Bronchial epithelial cell (primary cell): ENCODE measurements around the gene ANTXR1. TPM values are rescaled to one million over a fixed set of nuclear protein-coding genes. Genes with fewer than 3 reads are reported as not detected.

Source experiments
- DNase-seq: peaks from one replicate; pipeline ENCODE4 v3.0.0-alpha.2; 2010; ENCODE audit warnings: low read depth
- FAIRE-seq: peaks from 2 replicates; lab custom pipeline; 2011; peaks lifted over from hg19 to GRCh38; lab: Jason Lieb, UNC
- H3K27me3 ChIP-seq: 2 replicates; pipeline ENCODE4 v1.5.1; 2011; ENCODE audit warnings: low read length; ENCODE audit not compliant: control insufficient read depth, insufficient read depth
- H3K36me3 ChIP-seq: 2 replicates; pipeline ENCODE4 v1.5.1; 2011; ENCODE audit warnings: low read length; ENCODE audit not compliant: control insufficient read depth, insufficient read depth
- H3K4me3 ChIP-seq: 2 replicates; pipeline ENCODE4 v1.5.1; 2011; ENCODE audit warnings: mild to moderate bottlenecking, low read depth, low read length, control low read depth
- CTCF ChIP-seq: IDR thresholded peaks from 2 replicates; pipeline ENCODE4 v1.5.1; 2011; ENCODE audit warnings: mild to moderate bottlenecking, moderate library complexity, low read length, control low read depth, inconsistent platforms; ENCODE audit not compliant: insufficient read depth, severe bottlenecking
- total RNA-seq: library from RNA; depleted of rRNA; stranded (reverse); fragments of >200 nt; gene quantifications from 2 replicates; pipeline ENCODE4 v1.2.1, GENCODE V29; 2014

Gene ANTXR1
- total RNA-seq, 1 donor from 2014 or later, result 3.7 TPM

GRCh38 chr2:69007169-69007568 lies 5.8 kb upstream of the ANTXR1 start:
- FAIRE-seq (no peak), DNase-seq (no peak)
- TF ChIP-seq CTCF, result no peak
- H3K36me3 ChIP-seq, result no peaks in the 10 kb centered on the region
- no peak overlapping the region for H3K4me3 ChIP-seq
- H3K27me3 ChIP-seq, result no peaks in the 10 kb centered on the region

- H3K27me3 ChIP-seq, result no peaks in the 10 kb centered on the region
- no peaks in the 10 kb centered on the region for H3K36me3 ChIP-seq
- TF ChIP-seq CTCF, result no peak
- FAIRE-seq (no peak), DNase-seq (no peak)
- no peak overlapping the region for H3K4me3 ChIP-seq
These were observed 5.4 kb upstream of the ANTXR1 start for GRCh38 chr2:69007603-69008002.

- DNase-seq, result no peak
- Histone ChIP-seq H3K36me3 (no peaks in the 10 kb centered on the region), H3K4me3 (no peak overlapping the region), H3K27me3 (no peaks in the 10 kb centered on the region)
- FAIRE-seq, result no peak
- TF ChIP-seq CTCF, result no peak
These were observed 2.4 kb upstream of the ANTXR1 start for GRCh38 chr2:69010437-69011194.

GRCh38 chr2:69011611-69012157 lies 1.3 kb upstream of the ANTXR1 start:
- FAIRE-seq (no peak), DNase-seq (no peak)
- TF ChIP-seq CTCF, result no peak
- Histone ChIP-seq H3K27me3 (no peaks in the 10 kb centered on the region), H3K4me3 (no peak overlapping the region), H3K36me3 (no peaks in the 10 kb centered on the region)

- FAIRE-seq (no peak), DNase-seq (peak; percentile 26)
- no peaks in the 10 kb centered on the region for H3K27me3 ChIP-seq
- no peaks in the 10 kb centered on the region for H3K36me3 ChIP-seq
- TF ChIP-seq CTCF, result peak; percentile 78
- peak overlapping the region; percentile 83 for H3K4me3 ChIP-seq
These were observed 453 bp upstream of the ANTXR1 start for GRCh38 chr2:69012310-69013141.
